NCI-H2029 treated with DMSO at 0.1 percent for 48 hours (cell line): Measurements from ENCODE around the gene CTCF.

ENCODE experiments used
- DNase-seq: peaks from one replicate; lab custom pipeline; 2025; lab: John Stamatoyannopoulos, UW

The CTCF gene

GRCh38 chr16:67653789-67654402 is 91.6 kb downstream of the CTCF start:
- DNase-seq, result no peak

DNA sequence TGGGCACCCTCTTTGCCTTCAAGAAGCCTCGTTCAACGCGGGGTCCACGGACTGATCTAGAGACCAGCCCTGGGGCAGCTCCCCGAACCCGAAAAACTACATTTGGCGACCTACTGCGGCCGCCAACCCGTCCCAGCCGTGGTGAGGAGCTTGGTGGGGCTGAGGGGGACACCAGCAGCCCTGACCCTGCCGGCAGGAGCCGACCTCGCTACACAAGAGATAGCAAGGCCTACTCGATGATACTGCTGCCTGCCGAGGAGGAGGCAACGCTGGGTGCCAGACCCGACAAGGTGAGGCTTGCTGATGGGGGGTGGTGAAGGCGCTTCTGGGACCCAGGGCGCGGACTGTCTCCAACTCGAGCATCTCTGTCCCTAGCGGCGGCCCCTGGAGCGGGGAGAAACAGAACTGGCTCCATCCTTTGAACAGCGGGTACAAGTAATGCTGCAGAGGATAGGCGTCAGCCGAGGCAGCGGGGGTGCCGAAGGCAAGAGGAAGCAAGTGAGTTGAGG is 92.1 kb downstream of the CTCF start:
- no peak for DNase-seq

DNA sequence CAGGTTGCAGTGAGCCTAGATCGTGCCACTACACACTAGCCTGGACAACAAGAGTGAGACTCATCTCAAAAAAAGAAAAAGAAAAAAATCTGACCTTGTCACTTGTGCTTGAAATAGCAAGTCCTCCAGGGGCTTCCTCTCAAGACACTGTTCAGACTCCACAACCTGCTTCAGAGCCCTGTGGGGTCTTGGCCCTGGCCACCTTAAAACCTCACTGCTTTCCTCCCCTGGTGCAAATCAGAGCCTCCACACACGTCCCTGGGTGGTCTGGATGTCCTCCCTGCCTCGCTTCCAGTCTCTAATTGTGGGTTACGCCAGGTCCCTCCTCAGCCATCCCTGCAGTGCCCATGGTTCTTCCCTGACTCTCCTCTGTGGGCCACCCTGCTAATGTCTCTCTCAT is 93.0 kb downstream of the CTCF start:
- no peak for DNase-seq

- no peak for DNase-seq
Measured at GRCh38 chr16:67656344-67657016, 94.2 kb downstream of the CTCF start.

GRCh38 chr16:67657017-67657608 is 94.8 kb downstream of the CTCF start:
- DNase-seq, result no peak

- DNase-seq, result no peak
Measured at GRCh38 chr16:67657751-67658518, 95.6 kb downstream of the CTCF start.

- DNase-seq, result no peak
Measured at GRCh38 chr16:67658849-67659674, 96.7 kb downstream of the CTCF start.

DNA sequence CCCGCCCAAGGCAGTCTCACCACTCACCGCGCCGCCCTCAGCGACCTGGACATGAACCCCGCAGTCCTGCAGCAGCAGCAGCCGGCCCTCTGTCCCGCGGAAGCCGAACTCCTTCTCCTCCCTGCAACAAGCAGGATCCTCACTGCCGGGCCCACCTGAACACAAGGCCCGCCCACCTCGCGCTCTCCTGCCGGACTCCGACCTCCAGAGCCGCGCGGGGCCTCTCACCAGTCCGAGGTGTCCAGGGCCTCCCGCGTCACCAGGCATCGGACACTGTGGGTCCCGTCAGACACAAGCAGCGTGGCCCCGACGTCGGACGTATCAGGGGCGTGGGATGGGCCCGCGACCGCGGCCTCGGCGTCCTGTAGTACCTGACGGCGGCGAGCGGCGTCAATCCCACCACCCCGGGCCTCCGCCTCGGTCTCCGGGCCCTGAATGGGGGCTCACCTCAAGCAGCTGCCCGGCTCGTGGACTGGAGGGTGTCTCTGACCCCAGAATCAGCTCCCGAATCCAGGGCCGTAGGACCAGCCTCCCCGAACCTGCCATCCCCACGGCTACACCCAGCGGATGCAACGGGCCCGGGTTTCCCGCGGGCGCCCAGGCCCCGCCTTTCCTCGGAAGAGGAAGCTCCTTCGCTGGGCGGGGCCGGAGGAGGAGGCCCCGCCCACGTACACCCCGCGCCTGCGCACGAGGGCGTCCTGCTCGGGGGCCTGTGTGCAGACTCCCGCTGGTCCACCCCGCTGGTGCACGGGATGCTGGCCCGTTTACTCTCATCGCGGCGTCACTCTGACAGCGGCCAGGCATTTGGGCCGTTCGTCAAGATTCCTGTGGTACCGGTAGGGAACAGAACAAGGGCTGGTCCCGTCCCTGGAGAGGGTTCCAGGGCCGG is 97.6 kb downstream of the CTCF start, which contains the start of gene ACD:
Gene ACD (minus strand): TSS at position 586 of the 889 bp plus-strand sequence. CDS start 40 bp downstream, at position 546.
- peak; percentile 18 for DNase-seq

GRCh38 chr16:67660564-67661028 is 98.3 kb downstream of the CTCF start, which contains the start of gene PARD6A:
TSS of gene PARD6A (plus strand) at chr16:67660960. CDS start at chr16:67661039, 79 bp downstream.
- DNase-seq, result peak; percentile 7

GRCh38 chr16:67661101-67661761 is 98.9 kb downstream of the CTCF start:
- DNase-seq, result no peak

DNA sequence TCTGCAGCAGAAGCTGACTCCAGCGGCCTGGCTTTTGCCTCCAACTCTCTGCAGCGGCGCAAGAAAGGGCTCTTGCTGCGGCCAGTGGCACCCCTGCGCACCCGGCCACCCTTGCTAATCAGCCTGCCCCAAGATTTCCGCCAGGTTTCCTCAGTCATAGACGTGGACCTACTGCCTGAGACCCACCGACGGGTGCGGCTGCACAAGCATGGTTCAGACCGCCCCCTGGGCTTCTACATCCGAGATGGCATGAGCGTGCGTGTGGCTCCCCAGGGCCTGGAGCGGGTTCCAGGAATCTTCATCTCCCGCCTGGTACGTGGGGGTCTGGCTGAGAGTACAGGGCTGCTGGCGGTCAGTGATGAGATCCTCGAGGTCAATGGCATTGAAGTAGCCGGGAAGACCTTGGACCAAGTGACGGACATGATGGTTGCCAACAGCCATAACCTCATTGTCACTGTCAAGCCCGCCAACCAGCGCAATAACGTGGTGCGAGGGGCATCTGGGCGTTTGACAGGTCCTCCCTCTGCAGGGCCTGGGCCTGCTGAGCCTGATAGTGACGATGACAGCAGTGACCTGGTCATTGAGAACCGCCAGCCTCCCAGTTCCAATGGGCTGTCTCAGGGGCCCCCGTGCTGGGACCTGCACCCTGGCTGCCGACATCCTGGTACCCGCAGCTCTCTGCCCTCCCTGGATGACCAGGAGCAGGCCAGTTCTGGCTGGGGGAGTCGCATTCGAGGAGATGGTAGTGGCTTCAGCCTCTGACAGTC is 99.7 kb downstream of the CTCF start:
- DNase-seq, result no peak

DNA sequence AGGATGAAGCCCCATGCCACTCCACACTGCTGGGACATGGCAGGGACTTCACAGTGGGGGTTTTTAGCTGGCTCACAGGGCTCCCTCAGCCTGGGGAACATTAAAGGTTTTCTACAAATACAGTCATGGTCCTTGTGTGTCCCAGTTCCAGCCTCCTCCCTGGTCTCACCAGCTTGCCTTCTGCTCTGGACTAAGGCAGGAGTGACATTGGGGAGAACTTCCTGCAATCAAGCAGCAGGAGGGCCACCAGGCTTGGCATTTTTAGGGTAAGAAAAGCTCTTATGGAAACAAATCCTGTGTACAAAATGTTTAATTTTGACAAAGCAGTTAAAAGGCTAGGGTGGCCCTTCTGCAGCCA is 100.3 kb downstream of the CTCF start:
- no peak for DNase-seq

- no peak for DNase-seq
Measured at GRCh38 chr16:67663151-67663876, 101.0 kb downstream of the CTCF start.

DNA sequence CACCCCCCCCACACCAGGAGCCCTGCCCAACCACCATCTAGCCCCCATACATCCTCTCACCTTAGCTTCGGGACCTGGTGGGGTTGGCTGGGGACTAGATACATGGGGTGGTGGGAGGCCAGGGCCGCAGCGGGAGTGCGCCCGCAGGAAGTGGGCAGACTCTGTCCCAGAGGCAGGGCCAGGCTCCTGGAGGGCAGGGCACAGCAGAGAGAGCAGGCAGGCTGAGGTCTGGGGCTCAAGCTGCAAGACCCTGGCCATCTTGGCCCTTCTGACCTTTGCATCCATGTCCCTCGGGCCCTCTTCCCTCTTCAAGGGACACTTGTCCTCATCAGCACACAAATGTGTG is 101.5 kb downstream of the CTCF start:
- no peak for DNase-seq

GRCh38 chr16:67664258-67664657 is 101.9 kb downstream of the CTCF start:
- no peak for DNase-seq

GRCh38 chr16:67664871-67665270 is 102.5 kb downstream of the CTCF start:
- no peak for DNase-seq

DNA sequence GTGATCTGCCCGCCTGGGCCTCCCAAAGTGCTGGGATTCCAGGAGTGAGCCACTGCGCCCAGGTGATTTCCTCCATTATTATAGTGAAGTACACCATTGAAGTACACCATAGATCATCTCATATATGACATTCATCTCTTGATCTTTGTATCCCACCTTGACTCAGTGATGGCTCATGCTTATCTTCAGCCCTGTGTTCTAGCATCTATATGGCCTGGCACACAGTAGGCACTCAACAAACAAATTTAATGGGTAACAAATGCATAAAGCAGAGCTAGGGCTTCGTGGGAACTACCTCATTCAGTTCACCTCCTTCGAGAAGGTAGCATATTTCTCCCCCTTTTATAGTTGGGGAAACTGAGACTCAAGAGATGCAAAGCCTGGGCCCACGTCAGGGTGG is 103.3 kb downstream of the CTCF start:
- no peak for DNase-seq

DNA sequence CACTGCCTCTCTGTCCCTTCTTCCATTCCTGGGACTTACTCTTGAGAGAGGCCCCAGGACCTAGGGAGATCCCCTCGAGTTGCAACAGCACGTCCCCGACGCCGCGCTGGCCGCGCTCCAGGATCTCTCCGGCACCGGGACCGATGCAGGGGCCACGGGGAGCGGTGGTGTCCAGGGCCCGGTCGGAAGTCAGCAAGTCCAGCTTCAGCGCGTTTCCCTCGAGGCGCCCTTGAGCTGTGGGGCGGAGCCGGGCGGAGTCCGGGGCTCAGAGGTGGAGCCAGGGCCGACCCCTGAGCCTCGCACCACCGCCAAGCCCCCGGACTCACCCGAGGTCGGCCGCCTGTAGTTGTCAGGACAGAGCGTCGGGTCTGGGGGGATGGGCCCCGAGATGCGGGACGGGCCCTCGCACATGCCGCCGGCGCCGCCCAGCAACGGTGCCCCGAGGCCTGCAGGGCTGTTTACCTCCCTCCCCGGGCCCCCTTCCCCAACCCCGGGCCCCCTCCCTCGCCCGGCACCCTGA is 103.8 kb downstream of the CTCF start:
- no peak for DNase-seq
